Measurements from ENCODE around the gene EML3. TPM values are rescaled to one million over a fixed set of nuclear protein-coding genes. Genes with fewer than 3 reads are reported as not detected.

EML3 gene
- total RNA-seq, 1 donor from 2014 or later, result 161 TPM

- Mint-ChIP-seq H3K9me3 (no peaks in the 10 kb centered on the region), H3K27me3 (no peaks in the 10 kb centered on the region), H3K4me3 (peak overlapping the region; percentile 98), H3K27ac (peak overlapping the region; percentile 97), H3K4me1 (peaks cover 47% of the 10 kb centered on the region), H3K36me3 (ENCODE audit: low read depth) (peaks cover 45% of the 10 kb centered on the region)
- DNase-seq, result peak; percentile 80
- intact Hi-C loops (cut with micrococcal nuclease), result loop anchor here (1.0 to 5.0 kb wide), 6 partner anchors 10 to 270 kb away; partner anchors contain the start of genes BSCL2, C11orf98, CSKMT and GNG3
Observed at GRCh38 chr11:62611705-62612365, 740 bp downstream of the EML3 start.

- Mint-ChIP-seq H3K4me1 (peaks cover 45% of the 10 kb centered on the region), H3K4me3 (peak overlapping the region; percentile 98), H3K27me3 (no peaks in the 10 kb centered on the region), H3K27ac (peak overlapping the region; percentile 97), H3K9me3 (no peaks in the 10 kb centered on the region), H3K36me3 (ENCODE audit: low read depth) (peaks cover 44% of the 10 kb centered on the region)
- intact Hi-C loops (cut with micrococcal nuclease), result loop anchor here (5.0 kb wide), 2 partner anchors 96 to 271 kb away; partner anchors contain the start of genes BSCL2, GNG3 and SLC3A2
- DNase-seq, result no peak
Observed at GRCh38 chr11:62610814-62611704, 1.5 kb downstream of the EML3 start.

- peaks cover 45% of the 10 kb centered on the region for H3K4me1 Mint-ChIP-seq
- H3K36me3 Mint-ChIP-seq (ENCODE audit: low read depth), result peaks cover 46% of the 10 kb centered on the region
- intact Hi-C loops (cut with micrococcal nuclease), result loop anchor here (5.0 kb wide), 2 partner anchors 97 to 272 kb away; partner anchors contain the start of genes BSCL2, GNG3 and SLC3A2
- peak overlapping the region; percentile 87 for H3K27ac Mint-ChIP-seq
- DNase-seq, result no peak
- H3K27me3 Mint-ChIP-seq, result no peaks in the 10 kb centered on the region
- peak overlapping the region; percentile 98 for H3K4me3 Mint-ChIP-seq
- no peaks in the 10 kb centered on the region for H3K9me3 Mint-ChIP-seq
Observed at GRCh38 chr11:62610403-62610802, 2.2 kb downstream of the EML3 start.

- H3K4me3 Mint-ChIP-seq, result peak overlapping the region; percentile 12
- intact Hi-C loops (cut with micrococcal nuclease), result loop anchor here (10.0 kb wide), 1 partner anchor 1636 kb away; the partner anchor contains the start of genes FKBP2 and PPP1R14B
- no peaks in the 10 kb centered on the region for H3K9me3 Mint-ChIP-seq
- H3K27ac Mint-ChIP-seq, result no peak overlapping the region
- peaks cover 34% of the 10 kb centered on the region for H3K4me1 Mint-ChIP-seq
- no peak for DNase-seq
- H3K36me3 Mint-ChIP-seq (ENCODE audit: low read depth), result peaks cover 51% of the 10 kb centered on the region
- no peaks in the 10 kb centered on the region for H3K27me3 Mint-ChIP-seq
Observed at GRCh38 chr11:62608776-62609175, 3.8 kb downstream of the EML3 start.

GRCh38 chr11:62607714-62608113 lies 4.9 kb downstream of the EML3 start:
- intact Hi-C loops (cut with micrococcal nuclease), result loop anchor here (10.0 kb wide), 1 partner anchor 1637 kb away; the partner anchor contains the start of genes FKBP2 and PPP1R14B
- H3K4me1 Mint-ChIP-seq, result peaks cover 42% of the 10 kb centered on the region
- peaks cover 60% of the 10 kb centered on the region for H3K36me3 Mint-ChIP-seq (ENCODE audit: low read depth)
- peak overlapping the region; percentile 53 for H3K27ac Mint-ChIP-seq
- H3K27me3 Mint-ChIP-seq, result no peaks in the 10 kb centered on the region
- H3K9me3 Mint-ChIP-seq, result no peaks in the 10 kb centered on the region
- no peak overlapping the region for H3K4me3 Mint-ChIP-seq
- DNase-seq, result no peak

- DNase-seq, result no peak
- peaks cover 62% of the 10 kb centered on the region for H3K36me3 Mint-ChIP-seq (ENCODE audit: low read depth)
- no peaks in the 10 kb centered on the region for H3K27me3 Mint-ChIP-seq
- intact Hi-C loops (cut with micrococcal nuclease), result loop anchor here (10.0 kb wide), 1 partner anchor 1639 kb away; the partner anchor contains the start of genes FKBP2 and PPP1R14B
- peaks cover 40% of the 10 kb centered on the region for H3K4me1 Mint-ChIP-seq
- H3K9me3 Mint-ChIP-seq, result no peaks in the 10 kb centered on the region
- H3K4me3 Mint-ChIP-seq, result no peak overlapping the region
- no peak overlapping the region for H3K27ac Mint-ChIP-seq
Observed at GRCh38 chr11:62605902-62606301, 6.7 kb downstream of the EML3 start.

- peaks cover 64% of the 10 kb centered on the region for H3K36me3 Mint-ChIP-seq (ENCODE audit: low read depth)
- no peak for DNase-seq
- no peak overlapping the region for H3K27ac Mint-ChIP-seq
- no peak overlapping the region for H3K4me3 Mint-ChIP-seq
- intact Hi-C loops (cut with micrococcal nuclease), result loop anchor here (10.0 kb wide), 1 partner anchor 1639 kb away; the partner anchor contains the start of genes FKBP2 and PPP1R14B
- H3K27me3 Mint-ChIP-seq, result no peaks in the 10 kb centered on the region
- H3K4me1 Mint-ChIP-seq, result peaks cover 37% of the 10 kb centered on the region
- no peaks in the 10 kb centered on the region for H3K9me3 Mint-ChIP-seq
Observed at GRCh38 chr11:62605467-62605866, 7.1 kb downstream of the EML3 start.

GRCh38 chr11:62604460-62605120 lies 8.0 kb downstream of the EML3 start:
- Mint-ChIP-seq H3K9me3 (no peaks in the 10 kb centered on the region), H3K36me3 (ENCODE audit: low read depth) (peaks cover 66% of the 10 kb centered on the region), H3K4me3 (no peak overlapping the region), H3K27ac (no peak overlapping the region), H3K27me3 (no peaks in the 10 kb centered on the region), H3K4me1 (peaks cover 37% of the 10 kb centered on the region)
- intact Hi-C loops (cut with micrococcal nuclease), result loop anchor here (10.0 kb wide), 1 partner anchor 1640 kb away; the partner anchor contains the start of genes FKBP2 and PPP1R14B
- no peak for DNase-seq

GRCh38 chr11:62603776-62604299 lies 8.7 kb downstream of the EML3 start:
- H3K27me3 Mint-ChIP-seq, result no peaks in the 10 kb centered on the region
- peaks cover 67% of the 10 kb centered on the region for H3K36me3 Mint-ChIP-seq (ENCODE audit: low read depth)
- no peaks in the 10 kb centered on the region for H3K9me3 Mint-ChIP-seq
- intact Hi-C loops (cut with micrococcal nuclease), result loop anchor here (10.0 kb wide), 1 partner anchor 1641 kb away; the partner anchor contains the start of genes FKBP2 and PPP1R14B
- DNase-seq, result no peak
- H3K4me1 Mint-ChIP-seq, result peaks cover 39% of the 10 kb centered on the region
- H3K27ac Mint-ChIP-seq, result peak overlapping the region; percentile 23
- H3K4me3 Mint-ChIP-seq, result peak overlapping the region; percentile 66

GRCh38 chr11:62603072-62603408 lies 9.5 kb downstream of the EML3 start:
- Mint-ChIP-seq H3K27ac (peak overlapping the region; percentile 71), H3K4me1 (peaks cover 44% of the 10 kb centered on the region), H3K27me3 (no peaks in the 10 kb centered on the region), H3K9me3 (no peaks in the 10 kb centered on the region), H3K36me3 (ENCODE audit: low read depth) (peaks cover 70% of the 10 kb centered on the region), H3K4me3 (peak overlapping the region; percentile 66)
- intact Hi-C loops (cut with micrococcal nuclease), result loop anchor here (10.0 kb wide), 1 partner anchor 1642 kb away; the partner anchor contains the start of genes FKBP2 and PPP1R14B
- DNase-seq, result no peak

- no peaks in the 10 kb centered on the region for H3K27me3 Mint-ChIP-seq
- peaks cover 42% of the 10 kb centered on the region for H3K4me1 Mint-ChIP-seq
- peak overlapping the region; percentile 88 for H3K27ac Mint-ChIP-seq
- H3K36me3 Mint-ChIP-seq (ENCODE audit: low read depth), result peaks cover 70% of the 10 kb centered on the region
- DNase-seq, result no peak
- peak overlapping the region; percentile 95 for H3K4me3 Mint-ChIP-seq
- H3K9me3 Mint-ChIP-seq, result no peaks in the 10 kb centered on the region
- intact Hi-C loops (cut with micrococcal nuclease), result loop anchor here (1.0 to 10.0 kb wide), 2 partner anchors 20 to 1642 kb away; partner anchors contain the start of genes FKBP2 and PPP1R14B
Observed at GRCh38 chr11:62602141-62603071, 10.2 kb downstream of the EML3 start.
